Hepatocyte (in vitro differentiated cells): ENCODE results near the gene MUC5AC.

Experiments
- EZH2phosphoT487 ChIP-seq: fragments of 200-600 bp; sonication (generic); IDR thresholded peaks from one replicate; pipeline ENCODE4 v1.6.1; 2018; ENCODE audit warnings: antibody characterized with exemption, mild to moderate bottlenecking, low read depth, moderate library complexity; ENCODE audit not compliant: unreplicated experiment, severe bottlenecking
- TF ChIP-seq, protein P1 (sequence below): fragments of 200-600 bp; sonication (generic); IDR thresholded peaks from 2 replicates; pipeline ENCODE4 v1.5.1; 2016; ENCODE audit warnings: antibody characterized with exemption, mild to moderate bottlenecking; ENCODE audit not compliant: poor library complexity

DNA sequence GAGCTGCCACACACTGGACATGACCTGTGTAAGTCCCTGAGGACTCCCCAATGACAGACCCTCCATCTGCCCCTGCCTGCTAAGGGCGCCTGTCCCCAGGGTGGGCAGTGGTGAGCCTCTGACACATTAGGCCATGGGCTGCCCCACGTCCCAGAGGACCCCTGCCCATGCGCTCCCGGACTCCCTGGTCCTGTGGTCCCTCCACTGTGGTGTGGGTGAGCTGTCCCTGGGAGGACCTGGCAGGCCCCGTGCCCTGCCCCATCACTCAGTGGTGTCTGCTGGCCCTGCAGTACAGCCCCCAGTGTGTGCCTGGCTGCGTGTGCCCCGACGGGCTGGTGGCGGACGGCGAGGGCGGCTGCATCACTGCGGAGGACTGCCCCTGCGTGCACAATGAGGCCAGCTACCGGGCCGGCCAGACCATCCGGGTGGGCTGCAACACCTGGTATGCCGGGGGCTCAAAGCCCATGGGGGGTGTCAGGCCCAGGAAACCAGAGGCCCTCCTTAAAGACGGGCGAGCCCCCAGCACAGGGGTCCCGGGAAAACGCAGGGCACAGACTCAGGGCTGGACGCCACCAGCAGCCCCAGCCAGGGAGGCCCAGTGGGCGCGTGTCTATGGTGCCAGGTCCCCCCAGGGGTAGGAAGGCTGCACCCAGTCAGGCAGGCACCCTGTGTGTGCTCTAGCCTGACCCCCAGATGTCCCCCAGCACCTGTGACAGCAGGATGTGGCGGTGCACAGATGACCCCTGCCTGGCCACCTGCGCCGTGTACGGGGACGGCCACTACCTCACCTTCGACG is 18.7 kb downstream of the MUC5AC start:
- TF ChIP-seq, protein P1, sequence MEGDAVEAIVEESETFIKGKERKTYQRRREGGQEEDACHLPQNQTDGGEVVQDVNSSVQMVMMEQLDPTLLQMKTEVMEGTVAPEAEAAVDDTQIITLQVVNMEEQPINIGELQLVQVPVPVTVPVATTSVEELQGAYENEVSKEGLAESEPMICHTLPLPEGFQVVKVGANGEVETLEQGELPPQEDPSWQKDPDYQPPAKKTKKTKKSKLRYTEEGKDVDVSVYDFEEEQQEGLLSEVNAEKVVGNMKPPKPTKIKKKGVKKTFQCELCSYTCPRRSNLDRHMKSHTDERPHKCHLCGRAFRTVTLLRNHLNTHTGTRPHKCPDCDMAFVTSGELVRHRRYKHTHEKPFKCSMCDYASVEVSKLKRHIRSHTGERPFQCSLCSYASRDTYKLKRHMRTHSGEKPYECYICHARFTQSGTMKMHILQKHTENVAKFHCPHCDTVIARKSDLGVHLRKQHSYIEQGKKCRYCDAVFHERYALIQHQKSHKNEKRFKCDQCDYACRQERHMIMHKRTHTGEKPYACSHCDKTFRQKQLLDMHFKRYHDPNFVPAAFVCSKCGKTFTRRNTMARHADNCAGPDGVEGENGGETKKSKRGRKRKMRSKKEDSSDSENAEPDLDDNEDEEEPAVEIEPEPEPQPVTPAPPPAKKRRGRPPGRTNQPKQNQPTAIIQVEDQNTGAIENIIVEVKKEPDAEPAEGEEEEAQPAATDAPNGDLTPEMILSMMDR = no peak
- no peak for TF ChIP-seq EZH2phosphoT487
